T-helper 22 cell (primary cell): ENCODE data around the gene MCCC1.
"Not testable (repeated sequence)": the region's sequence is repeated elsewhere in the genome, so short reads cannot be mapped to it uniquely, and the experiment has no call there.

ENCODE experiments used
- DNase-seq: peaks from one replicate; pipeline ENCODE4 v3.0.0-alpha.2; 2020; ENCODE audit warnings: low read depth

MCCC1 gene

DNA sequence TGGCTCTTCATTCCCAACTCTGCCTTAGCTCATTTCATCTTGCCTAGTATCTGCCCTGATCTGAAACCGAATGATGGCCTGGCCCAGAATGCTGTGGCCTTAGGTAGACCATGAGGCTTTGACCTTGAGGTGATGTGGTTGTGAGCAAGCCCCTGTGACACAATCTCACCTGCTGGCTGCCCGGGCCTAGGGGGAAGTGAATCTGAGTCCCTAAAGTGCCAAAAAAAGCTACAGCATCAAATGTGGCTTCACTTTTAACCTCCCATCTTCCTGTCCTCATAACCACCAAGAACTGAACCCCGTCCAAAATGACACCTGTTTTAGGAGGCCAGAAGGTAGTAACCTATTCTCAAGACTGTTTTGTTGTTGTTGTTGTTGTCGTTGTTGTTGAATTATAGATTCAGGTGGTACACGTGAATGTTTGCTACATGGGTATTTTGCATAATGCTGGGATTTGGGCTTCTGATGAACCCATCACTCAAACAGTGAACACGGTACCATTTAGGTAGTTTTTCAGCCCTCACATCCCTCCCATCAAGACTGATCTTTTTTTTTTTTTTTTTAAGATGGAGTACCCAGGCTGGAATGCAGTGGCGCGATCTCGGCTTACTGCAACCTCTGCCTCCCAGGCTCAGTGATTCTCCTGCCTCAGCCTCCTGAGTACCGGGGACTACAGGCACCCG lies 54.6 kb downstream of the MCCC1 start:
- DNase-seq, result no peak

DNA sequence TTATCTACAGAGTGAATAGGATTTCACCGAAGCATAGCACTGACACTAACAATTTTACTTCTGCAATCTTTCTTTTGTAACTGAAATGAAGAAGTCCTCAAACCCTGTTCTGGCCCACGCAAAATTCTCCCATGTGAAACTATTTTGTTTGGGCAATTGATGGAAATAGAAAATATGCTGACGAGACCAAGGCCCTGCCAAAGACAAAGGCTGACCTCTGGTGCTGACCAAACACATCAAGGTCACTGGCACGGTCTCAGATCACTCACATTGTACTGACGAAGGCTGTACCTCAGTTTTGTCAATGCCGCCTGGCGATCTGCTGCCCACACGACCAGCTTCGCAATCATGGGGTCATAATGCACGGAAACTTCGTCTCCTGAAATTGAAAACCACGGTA lies 60.5 kb downstream of the MCCC1 start:
- DNase-seq, result no peak

- DNase-seq, result no peak
These were observed 61.1 kb downstream of the MCCC1 start for GRCh38 chr3:183038221-183038620.

- no peak for DNase-seq
These were observed 65.5 kb downstream of the MCCC1 start for GRCh38 chr3:183033746-183034145.

DNA sequence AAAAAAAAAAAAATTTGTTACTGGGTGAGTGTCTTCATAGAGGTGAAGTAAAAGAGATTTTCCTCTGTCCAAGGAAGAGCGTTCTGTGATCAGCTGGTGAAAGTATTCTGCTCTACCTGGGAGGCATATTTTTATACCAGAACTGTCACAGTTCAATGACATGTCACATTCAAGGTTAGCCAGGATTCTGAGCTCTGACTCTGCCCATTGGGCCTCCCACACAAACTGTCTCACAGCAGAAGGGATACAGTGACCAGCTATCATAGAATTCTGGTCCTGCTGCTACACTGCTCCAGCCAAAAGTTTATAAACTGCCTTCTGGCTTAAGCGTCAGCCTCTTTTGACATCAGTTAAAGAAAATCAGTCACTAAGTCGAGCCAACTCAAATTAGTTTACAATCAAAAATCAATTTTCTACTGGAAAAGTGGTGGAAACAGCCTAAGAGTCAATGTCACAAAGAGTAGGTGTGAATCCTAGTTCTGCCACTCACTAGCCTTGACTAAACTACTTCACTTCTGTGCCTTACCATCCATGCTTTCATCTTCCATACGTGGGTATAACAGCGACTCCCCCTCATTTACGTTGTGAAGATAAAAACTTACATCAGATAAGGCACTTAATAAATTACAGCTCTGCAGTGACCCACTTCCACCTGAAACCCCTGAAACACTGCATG lies 66.3 kb downstream of the MCCC1 start:
- no peak for DNase-seq

DNA sequence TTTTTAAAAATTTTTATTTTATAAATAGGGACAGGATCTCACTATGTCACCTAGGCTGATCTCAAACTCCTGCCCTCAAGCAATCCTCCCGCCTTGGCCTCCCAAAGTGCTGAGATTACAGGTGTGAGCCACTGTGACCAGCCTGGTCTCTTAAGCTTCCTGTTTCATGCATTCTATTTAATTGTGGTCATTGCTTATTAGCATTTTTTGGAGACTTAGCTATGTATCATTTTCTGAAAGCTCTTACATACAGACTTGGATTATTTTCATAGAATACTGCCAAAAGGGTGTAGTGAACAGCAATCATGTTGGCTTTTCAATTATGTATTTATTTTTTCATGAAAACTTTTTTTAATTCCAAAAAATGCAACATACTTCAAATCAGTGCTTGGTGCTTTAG lies 67.5 kb downstream of the MCCC1 start:
- no peak for DNase-seq

- DNase-seq, result no peak
These were observed 70.9 kb downstream of the MCCC1 start for GRCh38 chr3:183028416-183028815.

- no peak for DNase-seq
These were observed 72.0 kb downstream of the MCCC1 start for GRCh38 chr3:183027276-183027675.

- no peak for DNase-seq
These were observed 76.3 kb downstream of the MCCC1 start for GRCh38 chr3:183022936-183023516.

DNA sequence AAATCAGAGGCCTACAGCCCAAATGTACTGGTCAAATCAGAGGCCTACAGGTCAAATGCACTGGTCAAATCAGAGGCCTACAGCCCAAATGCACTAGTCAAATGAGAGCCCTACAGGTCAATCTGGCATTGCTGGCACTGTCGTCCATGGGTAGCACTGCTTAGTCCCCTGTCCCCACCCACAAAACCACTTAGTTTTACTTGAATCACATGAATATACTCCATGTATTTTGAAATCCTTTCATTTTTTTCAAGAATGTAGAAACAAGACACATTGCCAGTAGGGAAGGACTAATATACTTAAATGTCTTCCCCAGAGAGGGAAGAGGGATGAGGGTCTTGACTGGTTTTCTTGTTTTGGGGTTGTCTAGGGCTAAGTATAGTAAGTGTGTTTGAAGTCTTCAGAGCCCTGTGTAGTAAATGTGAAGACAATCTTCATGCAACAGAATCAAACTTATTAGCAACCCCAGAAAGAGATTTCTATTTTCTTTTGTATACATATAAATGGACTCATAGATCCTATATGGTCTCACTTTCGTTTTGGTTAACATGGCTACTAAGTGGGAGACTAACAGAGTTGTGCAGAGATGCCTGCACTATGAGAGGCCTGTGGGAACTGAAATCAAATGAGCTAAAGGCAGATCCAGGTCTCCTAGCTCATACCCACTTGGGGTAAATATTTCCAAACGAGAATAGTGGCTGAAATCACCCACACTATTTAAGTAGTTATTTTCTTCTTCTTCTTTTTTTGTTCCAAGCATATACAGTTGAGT lies 80.7 kb downstream of the MCCC1 start:
- DNase-seq, result no peak

DNA sequence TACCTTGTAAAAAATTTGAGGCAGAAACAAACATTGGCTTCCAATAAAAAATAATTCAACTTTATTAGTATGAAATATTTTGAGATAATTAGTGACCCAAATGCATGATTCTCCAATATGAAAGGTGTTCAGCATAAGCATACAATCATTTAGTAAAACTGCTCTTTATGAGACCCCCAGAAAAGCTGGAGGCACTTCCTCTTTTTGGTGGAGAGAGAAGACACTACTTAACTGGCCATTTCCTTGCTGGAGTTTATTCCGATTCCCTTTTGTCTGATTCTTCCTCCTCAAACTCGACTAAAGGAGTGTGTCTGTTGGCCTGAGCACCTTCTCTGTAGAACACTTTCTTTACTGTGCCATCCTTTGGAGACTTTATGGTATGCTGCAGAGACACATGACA lies 84.1 kb downstream of the MCCC1 start:
- DNase-seq, result no peak

DNA sequence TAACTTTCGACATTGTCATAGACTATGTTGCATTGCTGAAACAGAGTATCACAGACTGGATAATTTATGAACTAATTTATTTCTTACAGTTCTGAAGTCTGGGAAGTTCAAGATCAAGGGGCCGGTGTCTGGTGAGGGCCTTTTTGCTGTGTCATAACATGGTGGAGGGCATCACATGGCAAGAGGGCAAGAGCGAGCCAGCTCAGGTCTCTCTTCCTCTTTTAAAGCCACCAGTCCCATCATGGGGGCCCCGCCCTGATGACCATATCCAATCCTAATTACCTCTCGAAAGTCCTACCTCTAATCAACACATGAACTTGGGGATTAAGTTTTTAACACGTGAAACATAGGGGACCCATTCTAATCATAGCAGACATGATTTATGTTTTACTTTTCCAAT lies 85.4 kb downstream of the MCCC1 start:
- DNase-seq, result no peak

- DNase-seq, result no peak
These were observed 86.2 kb downstream of the MCCC1 start for GRCh38 chr3:183013074-183013473.

DNA sequence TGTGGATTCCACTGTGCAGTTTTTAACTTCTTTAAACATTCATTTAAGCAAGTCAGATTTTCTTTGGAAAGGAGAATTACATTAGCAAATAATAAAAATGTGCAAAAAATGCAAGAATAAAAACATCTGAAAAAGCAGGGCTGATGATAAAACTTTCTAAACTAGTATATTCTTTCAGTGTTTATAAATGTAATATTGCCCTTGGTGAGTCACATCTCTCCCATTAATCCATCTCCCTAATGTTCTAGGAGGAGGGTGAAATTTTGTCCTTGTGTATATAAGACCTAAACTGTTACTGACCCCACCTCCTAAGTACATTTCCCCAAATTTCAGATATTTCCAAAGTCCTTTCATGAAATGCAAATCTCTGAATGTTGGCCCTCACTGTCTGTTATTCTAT lies 90.5 kb downstream of the MCCC1 start:
- no peak for DNase-seq

GRCh38 chr3:183008303-183008702 lies 91.0 kb downstream of the MCCC1 start:
- DNase-seq, result no peak

- DNase-seq, result no peak
These were observed 92.8 kb downstream of the MCCC1 start for GRCh38 chr3:183006396-183007002.

- DNase-seq, result no peak
These were observed 99.5 kb downstream of the MCCC1 start for GRCh38 chr3:182999767-183000166.

DNA sequence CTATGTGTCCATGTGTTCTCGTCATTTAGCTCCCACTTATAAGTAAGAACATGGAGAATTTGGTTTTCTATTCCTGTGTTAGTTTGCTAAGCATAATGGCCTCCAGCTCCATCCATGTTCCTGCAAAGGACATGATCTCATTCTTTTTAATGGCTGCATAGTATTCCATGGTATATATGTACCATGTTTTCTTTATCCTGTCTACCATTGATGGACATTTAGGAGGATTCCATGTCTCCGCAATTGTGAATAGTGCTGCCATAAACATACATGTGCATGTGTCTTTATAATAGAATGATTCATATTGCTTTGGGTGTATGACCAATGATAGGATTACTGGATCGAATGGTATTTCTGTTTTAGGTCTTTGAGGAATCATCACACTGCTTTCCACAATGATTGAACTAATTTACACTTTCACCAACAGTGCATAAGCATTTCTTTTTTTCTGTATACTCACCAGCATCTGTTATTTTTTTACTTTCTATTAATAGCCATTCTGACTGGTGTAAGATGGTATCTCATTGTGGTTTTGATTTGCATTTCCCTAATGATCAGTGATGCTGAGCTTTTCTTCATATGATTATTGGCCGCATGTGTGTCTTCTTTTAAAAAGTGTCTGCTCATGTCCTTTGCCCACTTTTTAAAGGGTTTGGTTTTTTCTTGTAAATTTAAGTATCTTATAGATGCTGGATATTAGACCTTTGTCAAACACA lies 105.7 kb downstream of the MCCC1 start:
- DNase-seq, result not testable (repeated sequence)

GRCh38 chr3:182989566-182989965 lies 109.7 kb downstream of the MCCC1 start:
- no peak for DNase-seq

- no peak for DNase-seq
These were observed 113.3 kb downstream of the MCCC1 start for GRCh38 chr3:182986021-182986420.

- no peak for DNase-seq
These were observed 115.4 kb downstream of the MCCC1 start for GRCh38 chr3:182983876-182984275.

DNA sequence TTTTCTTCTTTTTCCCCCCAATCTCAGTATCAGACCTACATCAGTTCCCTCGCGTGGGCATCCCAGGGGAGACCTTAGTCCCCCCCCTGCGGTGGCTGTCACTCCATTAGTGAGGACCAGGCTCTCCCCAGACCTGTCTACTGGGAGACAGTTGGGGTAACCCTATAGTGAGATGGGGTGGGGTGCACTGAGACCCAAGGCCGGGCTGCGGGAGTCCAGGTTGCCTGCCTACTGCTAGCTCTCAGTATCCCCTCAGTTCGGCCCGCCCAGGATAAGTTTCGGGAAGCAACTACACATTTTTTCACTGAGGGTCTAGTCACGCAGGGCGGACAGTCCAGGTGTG lies 118.3 kb downstream of the MCCC1 start:
- DNase-seq, result no peak
